Neural crest cell (in vitro differentiated cells): Measurements from ENCODE around the gene TCEAL6. TPM values are rescaled to one million over a fixed set of nuclear protein-coding genes. Genes with fewer than 3 reads are reported as not detected.
A peak's percentile ranks its signal among the peaks of the same experiment; 100 is the strongest.
"Not testable (repeated sequence)": the region's sequence is repeated elsewhere in the genome, so short reads cannot be mapped to it uniquely, and the experiment has no call there.

Source experiments
- DNase-seq: peaks from one replicate; pipeline ENCODE4 v3.0.0; 2021; ENCODE audit warnings: low read depth, mixed read lengths, low spot score
- H3K27ac Mint-ChIP-seq: one replicate; pipeline ENCODE4 v1.8.0; 2021; ENCODE audit warnings: mild to moderate bottlenecking, mixed read lengths; ENCODE audit not compliant: unreplicated experiment
- H3K27me3 Mint-ChIP-seq: 2 replicates; pipeline ENCODE4 v1.8.0; 2021; ENCODE audit warnings: low read depth, mild to moderate bottlenecking, mixed read lengths
- H3K36me3 Mint-ChIP-seq: 2 replicates; pipeline ENCODE4 v1.8.0; 2021; ENCODE audit warnings: low read depth, mild to moderate bottlenecking, mixed read lengths
- H3K4me1 Mint-ChIP-seq: 2 replicates; pipeline ENCODE4 v1.8.0; 2021; ENCODE audit warnings: mixed read lengths
- H3K4me3 Mint-ChIP-seq: one replicate; pipeline ENCODE4 v1.8.0; 2021; ENCODE audit warnings: mild to moderate bottlenecking, mixed read lengths
- H3K9me3 Mint-ChIP-seq: 2 replicates; pipeline ENCODE4 v1.8.0; 2021; ENCODE audit warnings: mixed read lengths
- CTCF ChIP-seq: fragments of 200-600 bp; sonication (generic); conservative IDR thresholded peaks from 2 replicates; pipeline ENCODE4 v1.5.0; 2021; ENCODE audit warnings: antibody characterized with exemption, mild to moderate bottlenecking
- long read RNA-seq: library from polyadenylated mRNA; unstranded; transcript quantifications from one replicate; pipeline ENCODE4 v2.0.0, GENCODE V29; 2020
- total RNA-seq: library from RNA; stranded (reverse); gene quantifications from 2 replicates; pipeline ENCODE4 v1.2.1, GENCODE V29; 2021

The TCEAL6 gene
- not detected in 2 replicates for total RNA-seq
- long read RNA-seq, result 0 reads

GRCh38 chrX:102142274-102142673 is at the start of gene TCEAL6:
TCEAL6 (minus strand) TSS chrX:102142481.
- not testable (repeated sequence) for H3K9me3 Mint-ChIP-seq, H3K4me1 Mint-ChIP-seq, H3K27ac Mint-ChIP-seq, H3K36me3 Mint-ChIP-seq, H3K4me3 Mint-ChIP-seq, DNase-seq
- peaks cover 14% of the 10 kb centered on the region for H3K27me3 Mint-ChIP-seq

DNA sequence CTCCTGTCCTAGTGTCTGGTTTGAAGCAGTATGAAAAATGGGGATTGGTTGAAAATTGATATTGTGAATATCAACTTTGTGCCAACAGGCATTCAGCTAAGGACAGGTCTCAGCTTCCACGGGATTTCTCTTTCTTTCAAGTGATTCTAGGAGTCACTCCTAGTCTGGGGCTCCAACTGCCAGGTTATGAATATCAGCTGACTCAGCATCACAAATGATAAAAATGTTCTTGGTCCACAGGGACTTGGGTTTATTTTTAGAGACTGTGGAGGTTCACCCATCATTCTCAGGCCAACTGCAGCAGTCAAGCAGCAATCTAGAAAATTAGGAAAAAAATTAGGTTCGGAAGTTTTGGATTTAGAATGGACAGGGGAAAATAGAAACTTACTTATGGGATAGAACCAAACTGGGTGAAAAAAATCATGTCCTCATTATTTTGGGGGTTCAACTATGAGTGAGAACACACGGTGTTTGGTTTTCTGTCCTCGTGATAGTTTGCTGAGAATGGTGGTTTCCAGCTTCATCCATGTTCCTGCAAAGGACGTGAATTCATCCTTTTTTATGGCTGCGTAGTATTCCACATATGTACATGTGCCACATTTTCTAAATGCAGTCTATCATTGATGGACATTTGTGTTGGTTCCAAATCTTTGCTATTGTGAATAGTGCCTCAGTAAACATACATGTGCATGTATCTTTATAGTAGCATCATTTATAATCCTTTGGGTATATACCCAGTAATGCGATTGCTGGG is 43.9 kb upstream of the TCEAL6 start:
- no peak overlapping the region for H3K4me3 Mint-ChIP-seq
- no peaks in the 10 kb centered on the region for H3K4me1 Mint-ChIP-seq
- TF ChIP-seq CTCF, result no peak
- H3K9me3 Mint-ChIP-seq, result peaks cover 24% of the 10 kb centered on the region
- H3K27ac Mint-ChIP-seq, result no peak overlapping the region
- H3K36me3 Mint-ChIP-seq, result no peaks in the 10 kb centered on the region
- no peaks in the 10 kb centered on the region for H3K27me3 Mint-ChIP-seq
- no peak for DNase-seq

DNA sequence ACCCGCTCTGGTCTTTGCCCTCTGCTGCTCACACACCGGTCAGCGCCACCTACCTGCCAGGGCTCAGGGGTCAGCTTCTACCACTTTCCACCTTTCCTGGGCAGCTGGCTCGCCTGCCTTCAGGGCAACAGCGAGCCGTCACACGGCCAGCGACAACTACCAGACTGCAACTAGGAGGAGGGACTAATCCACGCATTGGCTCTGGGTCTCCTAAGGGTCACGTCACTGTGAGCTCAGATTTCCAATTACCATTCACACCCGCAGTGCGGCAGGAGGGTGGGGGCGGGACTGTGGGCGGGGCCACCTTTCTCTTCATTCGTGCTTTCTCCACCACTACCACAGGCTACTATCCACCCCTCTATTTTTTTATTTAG is 13.5 kb upstream of the TCEAL6 start, which contains the start of gene BEX5:
Gene BEX5 (minus strand): TSS at position 172 of the 374 bp plus-strand sequence. CDS start 1,712 bp downstream, outside the sequence.
- no peak for TF ChIP-seq CTCF
- Mint-ChIP-seq H3K36me3 (peaks cover 2% of the 10 kb centered on the region), H3K27me3 (peaks cover 28% of the 10 kb centered on the region), H3K27ac (peak within 1 kb of the TSS; percentile 97), H3K4me3 (peak within 1 kb of the TSS; percentile 97), H3K9me3 (no peaks in the 10 kb centered on the region), H3K4me1 (peaks cover 12% of the 10 kb centered on the region)
- DNase-seq, result peak; percentile 29

DNA sequence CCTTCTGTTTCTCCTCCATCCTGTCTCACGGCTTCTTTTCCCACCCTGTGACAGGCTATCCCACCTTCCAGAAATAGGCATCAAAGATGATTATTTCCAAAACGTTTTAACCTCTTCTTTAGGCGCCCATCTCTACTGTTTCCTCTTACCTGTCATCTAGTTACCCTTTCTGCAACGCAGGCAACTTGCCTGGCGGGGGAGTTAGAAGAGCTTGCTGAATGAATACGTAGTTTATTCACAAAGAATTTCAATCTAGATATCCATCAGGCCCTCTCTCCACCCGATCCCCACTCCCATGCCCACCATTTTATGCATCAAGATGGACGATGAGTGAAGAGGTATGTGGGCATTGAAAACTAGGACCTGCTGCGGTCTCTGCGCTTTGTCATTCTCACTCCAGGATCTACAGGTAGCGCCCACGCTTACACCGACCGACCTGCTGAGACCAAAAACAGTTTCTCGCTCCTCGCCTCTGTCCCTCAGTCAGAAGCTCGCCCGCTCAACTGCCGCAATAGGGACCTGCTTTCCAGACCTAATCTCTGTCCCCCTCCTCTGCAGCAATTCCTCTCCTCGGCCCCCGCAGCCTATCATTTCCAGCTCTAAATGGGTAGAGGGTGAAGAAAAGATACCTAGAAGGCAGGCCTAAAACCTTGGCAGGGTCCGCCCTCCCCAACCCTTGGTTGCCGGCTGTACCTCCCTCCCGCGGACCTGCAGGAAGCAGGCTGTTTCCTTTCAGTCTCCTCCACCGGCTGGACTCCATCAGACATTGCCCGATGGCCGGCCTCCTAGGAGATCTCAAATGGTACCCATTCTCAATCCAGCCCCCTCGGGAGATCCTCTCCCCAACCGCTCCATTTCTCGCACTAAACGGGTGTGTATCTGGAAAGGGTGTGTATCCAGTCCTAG is 12.9 kb upstream of the TCEAL6 start:
- Mint-ChIP-seq H3K27ac (peak overlapping the region; percentile 97), H3K4me3 (peak overlapping the region; percentile 97), H3K27me3 (peaks cover 28% of the 10 kb centered on the region), H3K4me1 (peaks cover 12% of the 10 kb centered on the region), H3K9me3 (no peaks in the 10 kb centered on the region), H3K36me3 (peaks cover 2% of the 10 kb centered on the region)
- no peak for TF ChIP-seq CTCF
- DNase-seq, result no peak

- H3K27me3 Mint-ChIP-seq, result peaks cover 28% of the 10 kb centered on the region
- H3K4me3 Mint-ChIP-seq, result peak overlapping the region; percentile 97
- H3K9me3 Mint-ChIP-seq, result no peaks in the 10 kb centered on the region
Observed at GRCh38 chrX:102154218-102154860, 12.1 kb upstream of the TCEAL6 start.

GRCh38 chrX:102141631-102142030 is 650 bp downstream of the TCEAL6 start:
- not testable (repeated sequence) for H3K36me3 Mint-ChIP-seq

More at GRCh38 chrX:102154218-102154860, 12.1 kb upstream of the TCEAL6 start:
- H3K36me3 Mint-ChIP-seq, result peaks cover 2% of the 10 kb centered on the region
- DNase-seq, result peak; percentile 2
- peak; percentile 53 for TF ChIP-seq CTCF
- H3K27ac Mint-ChIP-seq, result no peak overlapping the region
- H3K4me1 Mint-ChIP-seq, result peaks cover 12% of the 10 kb centered on the region

DNA sequence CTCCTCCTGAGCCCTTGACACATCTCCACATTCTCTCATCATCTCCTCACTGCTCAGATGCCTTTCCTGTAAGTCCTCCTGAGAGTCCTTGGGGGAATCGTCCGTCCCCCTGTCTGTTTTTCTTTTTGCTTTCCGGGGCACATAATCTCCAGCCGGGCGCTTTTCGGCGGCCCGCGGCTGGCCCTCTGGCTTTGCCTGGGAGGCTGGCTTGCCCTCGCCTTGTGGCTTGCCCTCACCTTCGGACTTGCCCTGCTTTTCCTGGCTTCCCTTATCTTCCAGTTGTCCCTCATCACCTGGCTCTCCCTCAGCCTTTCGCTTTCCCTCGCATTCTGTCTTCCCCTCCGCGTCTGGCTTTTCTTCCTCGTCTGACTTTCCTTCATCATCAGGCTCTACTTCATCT is 1.4 kb downstream of the TCEAL6 start:
- H3K4me1 Mint-ChIP-seq, H3K4me3 Mint-ChIP-seq, H3K9me3 Mint-ChIP-seq, H3K36me3 Mint-ChIP-seq, H3K27ac Mint-ChIP-seq, DNase-seq: not testable (repeated sequence)
- H3K27me3 Mint-ChIP-seq, result peaks cover 16% of the 10 kb centered on the region

More at GRCh38 chrX:102141631-102142030, 650 bp downstream of the TCEAL6 start:
- DNase-seq, H3K9me3 Mint-ChIP-seq, H3K4me1 Mint-ChIP-seq, H3K4me3 Mint-ChIP-seq, H3K27ac Mint-ChIP-seq: not testable (repeated sequence)
- peaks cover 14% of the 10 kb centered on the region for H3K27me3 Mint-ChIP-seq
